HepG2 (cell line): ENCODE measurements around the gene ADGRE3. TPM values are rescaled to one million over a fixed set of nuclear protein-coding genes. Genes with fewer than 3 reads are reported as not detected.

ENCODE experiments used
- ATAC-seq: fragments of 200-7000 bp; cut with Tn5 transposase; 3 replicates; pipeline ENCODE4 v1.9.1; 2020; ENCODE audit warnings: mild to moderate bottlenecking, moderate library complexity
- BruUV-seq: library from RNA; stranded (reverse); fragments of 400-500 nt; replicated peaks from 2 replicates; lab custom pipeline; 2021; lab: Mats Ljungman, UMichigan
- CTCF ChIA-PET: fragments of 300-600 bp; formaldehyde crosslinking; extraction: SDS; loops from one replicate; lab custom pipeline; 2021; ENCODE audit warnings: low total read pairs, inconsistent platforms, low intra/inter-chr PET ratio; lab: Yijun Ruan, JAX
- POLR2A ChIA-PET: fragments of 350-600 bp; sonication (Branson Sonifier 250); formaldehyde crosslinking; loops from one replicate; lab custom pipeline; 2020; ENCODE audit warnings: antibody characterized with exemption, inconsistent platforms; lab: Yijun Ruan, JAX
- DNase-seq: peaks from one replicate; pipeline ENCODE4 v3.0.0-alpha.2; 2015; ENCODE audit warnings: low spot score
- FAIRE-seq: peaks from 3 replicates; lab custom pipeline; 2011; peaks lifted over from hg19 to GRCh38; lab: Jason Lieb, UNC
- H2AFZ ChIP-seq: one replicate; pipeline ENCODE4 v1.6.1; 2011; ENCODE audit warnings: low read length, inconsistent platforms
- H3K27ac ChIP-seq: fragments of 300-600 bp; 3 replicates; pipeline ENCODE4 v1.8.0; 2011; ENCODE audit warnings: mixed run types, mild to moderate bottlenecking, mixed read lengths, low read length, inconsistent platforms; ENCODE audit not compliant: insufficient read depth; ENCODE audit errors: extremely low read length
- H3K27me3 ChIP-seq, 2 experiments: fragments of 200-600 bp in 1 of 2; 2 replicates in 1 of 2; 3 replicates in 1 of 2; pipeline versions ENCODE4 v1.6.0 to v1.8.0; 2011; ENCODE audit warnings: low read length in 2 of 2, mild to moderate bottlenecking in 2 of 2, moderate library complexity in 2 of 2, inconsistent platforms in 1 of 2; ENCODE audit not compliant: insufficient read depth in 2 of 2, control insufficient read depth in 1 of 2
- H3K36me3 ChIP-seq, 2 experiments: fragments of 200-600 bp in 1 of 2; replicated peaks in 1 of 2; 2 replicates in 1 of 2; 3 replicates in 1 of 2; pipeline versions ENCODE4 v1.5.1 to v1.8.0; 2011; ENCODE audit warnings: low read length in 2 of 2, inconsistent platforms in 1 of 2; ENCODE audit not compliant: insufficient read depth in 2 of 2, control insufficient read depth in 1 of 2
- H3K4me1 ChIP-seq: 2 replicates; pipeline ENCODE4 v1.5.1; 2012; ENCODE audit warnings: low read length, inconsistent platforms; ENCODE audit not compliant: insufficient read depth
- H3K4me2 ChIP-seq: 2 replicates; pipeline ENCODE4 v1.6.0; 2011; ENCODE audit warnings: low read depth, low read length, inconsistent platforms
- H3K4me3 ChIP-seq, 3 experiments: fragments of 200-600 bp in 1 of 3; sonication (generic), shearing (Covaris generic) in 1 of 3; replicated peaks in 1 of 3; 2 replicates each; pipeline ENCODE4 v1.5.1; 2011 to 2016; ENCODE audit warnings: low read length in 3 of 3, inconsistent platforms in 2 of 3, low read depth in 2 of 3, mild to moderate bottlenecking in 2 of 3, control low read depth in 1 of 3, mixed read lengths in 1 of 3; ENCODE audit not compliant: insufficient read depth in 1 of 3
- H3K79me2 ChIP-seq: one replicate; pipeline ENCODE4 v1.6.1; 2011; ENCODE audit warnings: low read length, inconsistent platforms; ENCODE audit not compliant: insufficient read depth
- H3K9ac ChIP-seq: 2 replicates; pipeline ENCODE4 v1.6.0; 2011; ENCODE audit warnings: mild to moderate bottlenecking, low read depth, low read length, inconsistent platforms; ENCODE audit not compliant: insufficient read depth
- H3K9me3 ChIP-seq: 2 replicates; pipeline ENCODE4 v1.5.1; 2012; ENCODE audit warnings: mild to moderate bottlenecking, low read length
- H4K20me1 ChIP-seq: 2 replicates; pipeline ENCODE4 v1.6.0; 2011; ENCODE audit warnings: inconsistent platforms, mild to moderate bottlenecking, low read length, moderate library complexity; ENCODE audit not compliant: insufficient read depth
- AGO1 ChIP-seq: fragments of 200-400 bp; formaldehyde crosslinking; IDR thresholded peaks from 2 replicates; pipeline ENCODE4 v1.6.1; 2017; ENCODE audit warnings: mild to moderate bottlenecking, low read depth, low read length, moderate library complexity; ENCODE audit not compliant: poor library complexity, severe bottlenecking
- ATF1 ChIP-seq: IDR thresholded peaks from 2 replicates; pipeline ENCODE4 v1.6.1; 2016; ENCODE audit warnings: mild to moderate bottlenecking, control low read depth
- RAD51 ChIP-seq: fragments of 450-650 bp; IDR thresholded peaks from 2 replicates; pipeline ENCODE4 v1.6.1; 2016; ENCODE audit warnings: borderline replicate concordance
- SMYD3 ChIP-seq: sonication (generic); formaldehyde crosslinking; IDR thresholded peaks from 2 replicates; pipeline ENCODE4 v1.8.1; 2023; ENCODE audit warnings: mild to moderate bottlenecking, missing genetic modification reagents
- WGBS: methylation state at CpG from one replicate; pipeline ENCODE4 v1.1.6; 2017; ENCODE audit warnings: low lambda C conversion rate; 5-methylcytosine and 5-hydroxymethylcytosine counted together
- in situ Hi-C: cut with HindIII; loops from 2 replicates; pipeline ENCODE4 v1.10.0; 2017; ENCODE audit warnings: low pct_unique_long_range_greater_than_20kb; ENCODE audit not compliant: extremely low pct_ligation_motif_present
- intact Hi-C: fragments of 100-400 bp; cut with micrococcal nuclease; formaldehyde crosslinking; loops from one replicate; pipeline ENCODE4 v1.10.0; 2022; ENCODE audit not compliant: unreplicated experiment
- polyA plus RNA-seq, 8 experiments: library from polyadenylated mRNA; depleted of rRNA in 3 of 8; stranded (reverse) in 7 of 8; unstranded in 1 of 8; fragments of >200 nt; fragmentation: Illumina TruSeq in 4 of 8; extraction: Trizol in 4 of 8; gene quantifications; 2 replicates each; pipeline versions ENCODE4 v1.2.1 to v1.2.3, GENCODE V29; 2011 to 2016; ENCODE audit warnings: low read depth in 4 of 8, missing spikeins in 1 of 8, mixed read lengths in 1 of 8; ENCODE audit not compliant: insufficient read depth in 1 of 8
- total RNA-seq, 5 experiments: library from RNA; depleted of rRNA; stranded (reverse); fragments of >200 nt; fragmentation: Illumina TruSeq; extraction: Trizol; gene quantifications; 2 replicates each; pipeline ENCODE4 v1.2.3, GENCODE V29; 2016; ENCODE audit warnings: low read depth in 1 of 5
- TF ChIP-seq, protein P1 (sequence below), 2 experiments: sonication (generic) in 1 of 2; formaldehyde crosslinking in 1 of 2; IDR thresholded peaks; 2 replicates each; pipeline versions ENCODE4 v1.4.0 to v1.6.1; 2016 to 2020; ENCODE audit warnings: borderline replicate concordance in 1 of 2, low read depth in 1 of 2, mild to moderate bottlenecking in 1 of 2, missing genetic modification reagents in 1 of 2

Gene ADGRE3
- total and polyA plus RNA-seq, 2 of the 13 experiments (the other 11 are each of a cell fraction or from before 2014, with no cell fraction given) = not detected

DNA sequence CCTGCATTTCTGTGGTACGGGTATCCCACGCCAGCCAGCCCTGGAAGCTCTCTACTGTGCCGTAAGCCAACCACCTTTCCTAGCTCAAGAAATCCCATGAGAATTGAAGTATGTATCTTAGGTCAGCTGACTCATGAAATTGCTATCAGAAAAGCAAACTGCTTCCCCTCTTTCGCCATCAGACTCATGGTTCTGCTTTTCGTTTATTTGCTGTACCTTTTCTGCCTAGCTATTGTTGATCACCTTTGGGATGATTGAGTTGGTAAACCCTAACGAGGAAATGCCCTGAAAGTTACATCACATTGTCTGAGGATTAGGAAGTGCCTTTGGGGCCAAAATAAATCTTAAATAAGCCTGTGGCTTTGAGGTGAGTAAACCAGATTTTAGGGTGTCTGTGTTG, at the start of gene ADGRE3 (continued):
- TF ChIP-seq, protein P1, sequence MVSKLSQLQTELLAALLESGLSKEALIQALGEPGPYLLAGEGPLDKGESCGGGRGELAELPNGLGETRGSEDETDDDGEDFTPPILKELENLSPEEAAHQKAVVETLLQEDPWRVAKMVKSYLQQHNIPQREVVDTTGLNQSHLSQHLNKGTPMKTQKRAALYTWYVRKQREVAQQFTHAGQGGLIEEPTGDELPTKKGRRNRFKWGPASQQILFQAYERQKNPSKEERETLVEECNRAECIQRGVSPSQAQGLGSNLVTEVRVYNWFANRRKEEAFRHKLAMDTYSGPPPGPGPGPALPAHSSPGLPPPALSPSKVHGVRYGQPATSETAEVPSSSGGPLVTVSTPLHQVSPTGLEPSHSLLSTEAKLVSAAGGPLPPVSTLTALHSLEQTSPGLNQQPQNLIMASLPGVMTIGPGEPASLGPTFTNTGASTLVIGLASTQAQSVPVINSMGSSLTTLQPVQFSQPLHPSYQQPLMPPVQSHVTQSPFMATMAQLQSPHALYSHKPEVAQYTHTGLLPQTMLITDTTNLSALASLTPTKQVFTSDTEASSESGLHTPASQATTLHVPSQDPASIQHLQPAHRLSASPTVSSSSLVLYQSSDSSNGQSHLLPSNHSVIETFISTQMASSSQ (IDR thresholded peaks at IDR 0.05; ENCODE audit: low read depth) = no peak
- TF ChIP-seq, protein P1 (CRISPR knock-in tag; IDR thresholded peaks at IDR 0.05; ENCODE audit: borderline replicate concordance) = no peak
- no peak for TF ChIP-seq SMYD3 (CRISPR knock-in tag)
- TF ChIP-seq ATF1 (CRISPR knock-in tag) = no peak

DNA sequence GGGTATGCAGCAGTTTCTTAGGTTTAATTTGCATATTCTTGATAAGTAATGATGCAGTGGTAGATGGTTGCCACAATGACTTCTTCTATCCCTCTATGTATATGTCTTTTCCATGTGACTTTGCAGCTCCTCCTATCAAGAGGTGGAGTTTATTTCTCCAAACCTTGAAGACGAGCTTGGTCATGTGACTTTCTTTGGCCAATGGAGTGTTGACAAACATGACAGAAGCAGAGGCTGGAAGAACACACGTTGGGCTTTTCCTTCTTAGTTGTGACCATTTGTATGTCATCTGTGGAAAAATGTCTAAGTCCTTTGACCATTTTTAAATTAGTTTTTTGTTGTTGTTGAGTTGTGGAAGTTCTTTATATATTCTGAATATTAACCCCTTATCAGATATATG, 47.5 kb upstream of the ADGRE3 start:
- H4K20me1 ChIP-seq = no peaks in the 10 kb centered on the region
- TF ChIP-seq RAD51 (peak; percentile 23; the same call in 1 of the 2 replicates), AGO1 (no peak)
- TF ChIP-seq, all 625 proteins: peak for 1
- WGBS = 60% methylated on average over 2 of the region's 2 CpGs
- no TSS peak for BruUV-seq
- H3K4me3 ChIP-seq = no peak overlapping the region
- H3K4me2 ChIP-seq = no peak overlapping the region
- H2AFZ ChIP-seq = no peak overlapping the region
- DNase-seq (no peak), FAIRE-seq (no peak), ATAC-seq (no peak)
- H3K36me3 ChIP-seq = peaks cover 5 to 19% of the 10 kb centered on the region in 2 experiments; a peak in 3 of 5 replicates
- no peaks in the 10 kb centered on the region for H3K4me1 ChIP-seq
- in situ Hi-C loops (no loop called here), intact Hi-C loops (no loop called here)
- no peaks in the 10 kb centered on the region for H3K79me2 ChIP-seq
- ChIA-PET CTCF (no interaction called here), POLR2A (no interaction called here)
- H3K9ac ChIP-seq = no peak overlapping the region
- peaks cover 0 to 4% of the 10 kb centered on the region in 2 experiments; a peak in 1 of 5 replicates for H3K27me3 ChIP-seq
- H3K27ac ChIP-seq = no peak overlapping the region
- H3K9me3 ChIP-seq = peaks cover 37% of the 10 kb centered on the region
